Esophagus squamous epithelium (tissue), 5 donors: Measurements from ENCODE around the gene EIF4E. TPM values are rescaled to one million over a fixed set of nuclear protein-coding genes. Genes with fewer than 3 reads are reported as not detected.
A peak's percentile ranks its signal among the peaks of the same experiment; 100 is the strongest.

ENCODE experiments used
- DNase-seq: peaks from one replicate; lab custom pipeline; 2025; lab: John Stamatoyannopoulos, UW
- H3K27ac ChIP-seq, 4 donors: fragments of 200-600 bp; sonication (generic); one replicate each; pipeline ENCODE4 v1.5.1; 2016 to 2019; ENCODE audit warnings: mild to moderate bottlenecking in 1 of 4
- H3K27me3 ChIP-seq, 4 donors: fragments of 200-600 bp; sonication (generic); 1 replicate in 3 of 4; 2 replicates in 1 of 4; pipeline versions ENCODE4 v1.5.1 to v1.6.0; 2017 to 2021; ENCODE audit warnings: antibody characterized with exemption in 1 of 4
- H3K36me3 ChIP-seq, 3 donors: fragments of 200-600 bp; sonication (generic); one replicate each; pipeline ENCODE4 v1.5.1; 2016 to 2019
- H3K4me1 ChIP-seq, 3 donors: fragments of 200-600 bp; sonication (generic); one replicate each; pipeline ENCODE4 v1.5.1; 2017 to 2019
- H3K4me3 ChIP-seq, 4 donors: fragments of 200-600 bp; sonication (generic); 1 replicate in 3 of 4; 2 replicates in 1 of 4; pipeline ENCODE4 v1.5.1; 2016 to 2019; ENCODE audit warnings: mild to moderate bottlenecking in 2 of 4, moderate library complexity in 1 of 4
- H3K9me3 ChIP-seq, 3 donors: fragments of 200-600 bp; sonication (generic); one replicate each; pipeline ENCODE4 v1.5.1; 2016 to 2019
- POLR2A ChIP-seq, 4 donors: fragments of 450-650 bp; IDR thresholded peaks; one replicate each; pipeline ENCODE4 v1.6.1; 2017; ENCODE audit warnings: antibody characterized with exemption in 4 of 4, mild to moderate bottlenecking in 4 of 4, moderate library complexity in 3 of 4
- WGBS, 2 donors: methylation state at CpG; one replicate each; pipeline ENCODE4 v1.1.5; 2018; 5-methylcytosine and 5-hydroxymethylcytosine counted together
- intact Hi-C: fragments of 100-400 bp; cut with DNase I; formaldehyde crosslinking; loops from one replicate; pipeline ENCODE4 v1.15.0; 2022
- total RNA-seq, 4 donors: library from RNA; depleted of rRNA; stranded (reverse); fragments of >200 nt; gene quantifications; one replicate each; pipeline ENCODE4 v1.1.0, GENCODE V29; 2016
- TF ChIP-seq, protein P1 (sequence below), 6 experiments: fragments of 450-650 bp in 4 of 6; fragments of 200-600 bp in 2 of 6; sonication (generic) in 2 of 6; IDR thresholded peaks; one replicate each; pipeline ENCODE4 v1.5.1; 2016 to 2019; ENCODE audit warnings: antibody characterized with exemption in 6 of 6, mild to moderate bottlenecking in 4 of 6, moderate library complexity in 4 of 6
- donor health status: DM: yes; HTN: yes; CAD: no.

The EIF4E gene
- total RNA-seq, 4 donors from 2014 or later = 86.1 to 149 (median 125) TPM

DNA sequence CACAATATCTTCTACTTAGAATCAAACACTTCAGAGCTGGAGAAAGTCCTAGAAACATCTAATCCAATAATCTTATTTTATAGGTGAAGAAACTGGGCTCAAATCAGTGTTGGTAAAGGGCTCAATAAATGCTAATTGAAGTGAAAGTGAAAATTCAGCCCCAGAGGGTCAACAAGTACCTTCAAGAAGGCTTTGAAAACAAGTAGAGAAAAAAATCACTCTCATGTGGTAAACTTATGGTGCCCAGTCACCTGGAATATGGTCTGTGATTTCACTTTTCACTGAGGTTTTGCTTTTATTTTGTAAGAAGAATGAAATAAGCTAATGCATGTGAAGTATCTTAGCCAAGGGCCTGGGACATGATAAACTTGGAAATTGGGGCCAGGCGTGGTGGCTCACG is 29.1 kb upstream of the EIF4E start:
- Histone ChIP-seq H3K9me3 (no peaks in the 10 kb centered on the region), H3K4me1 (peaks cover 0 to 2% (median 0%) of the 10 kb centered on the region in 3 donors), H3K27me3 (peaks cover 0 to 6% (median 0%) of the 10 kb centered on the region in 4 donors), H3K27ac (no peak overlapping the region), H3K36me3 (no peaks in the 10 kb centered on the region), H3K4me3 (no peak overlapping the region)
- no peak for DNase-seq
- 88 to 100% methylated on average over 2 of the region's 2 CpGs for WGBS, 2 donors
- TF ChIP-seq, protein P1, sequence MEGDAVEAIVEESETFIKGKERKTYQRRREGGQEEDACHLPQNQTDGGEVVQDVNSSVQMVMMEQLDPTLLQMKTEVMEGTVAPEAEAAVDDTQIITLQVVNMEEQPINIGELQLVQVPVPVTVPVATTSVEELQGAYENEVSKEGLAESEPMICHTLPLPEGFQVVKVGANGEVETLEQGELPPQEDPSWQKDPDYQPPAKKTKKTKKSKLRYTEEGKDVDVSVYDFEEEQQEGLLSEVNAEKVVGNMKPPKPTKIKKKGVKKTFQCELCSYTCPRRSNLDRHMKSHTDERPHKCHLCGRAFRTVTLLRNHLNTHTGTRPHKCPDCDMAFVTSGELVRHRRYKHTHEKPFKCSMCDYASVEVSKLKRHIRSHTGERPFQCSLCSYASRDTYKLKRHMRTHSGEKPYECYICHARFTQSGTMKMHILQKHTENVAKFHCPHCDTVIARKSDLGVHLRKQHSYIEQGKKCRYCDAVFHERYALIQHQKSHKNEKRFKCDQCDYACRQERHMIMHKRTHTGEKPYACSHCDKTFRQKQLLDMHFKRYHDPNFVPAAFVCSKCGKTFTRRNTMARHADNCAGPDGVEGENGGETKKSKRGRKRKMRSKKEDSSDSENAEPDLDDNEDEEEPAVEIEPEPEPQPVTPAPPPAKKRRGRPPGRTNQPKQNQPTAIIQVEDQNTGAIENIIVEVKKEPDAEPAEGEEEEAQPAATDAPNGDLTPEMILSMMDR (IDR thresholded peaks at IDR 0.05) = no peak
- intact Hi-C loops = no loop called here

DNA sequence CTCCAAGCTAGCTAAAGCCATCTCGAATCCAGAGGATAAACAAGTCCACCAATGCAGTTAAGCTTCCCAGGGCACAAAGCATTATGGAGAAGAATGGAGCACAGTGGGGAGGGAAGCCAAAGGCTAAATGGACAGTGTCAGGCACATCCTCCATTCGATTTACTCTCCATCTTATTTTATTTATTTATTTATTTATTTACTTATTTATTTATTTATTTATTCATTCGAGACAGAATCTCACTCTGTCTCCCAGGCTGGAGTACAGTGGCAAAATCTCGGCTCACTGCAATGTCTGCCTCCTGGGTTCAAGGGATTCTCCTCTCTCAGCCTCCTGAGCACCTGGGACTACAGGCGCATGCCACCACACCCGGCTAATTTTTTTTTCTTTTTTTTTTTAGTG is 26.3 kb upstream of the EIF4E start:
- WGBS, 2 donors = 81 to 83% methylated on average over 6 of the region's 6 CpGs
- H3K4me1 ChIP-seq = peaks cover 0 to 6% (median 0%) of the 10 kb centered on the region in 3 donors
- TF ChIP-seq, protein P1 (IDR thresholded peaks at IDR 0.05) = no peak
- no peak for TF ChIP-seq POLR2A (IDR thresholded peaks at IDR 0.05)
- H3K36me3 ChIP-seq = no peaks in the 10 kb centered on the region
- DNase-seq = no peak
- intact Hi-C loops = no loop called here
- no peaks in the 10 kb centered on the region for H3K9me3 ChIP-seq
- peaks cover 0 to 6% (median 0%) of the 10 kb centered on the region in 4 donors for H3K27me3 ChIP-seq
- H3K4me3 ChIP-seq = no peak overlapping the region
- H3K27ac ChIP-seq = no peak overlapping the region

DNA sequence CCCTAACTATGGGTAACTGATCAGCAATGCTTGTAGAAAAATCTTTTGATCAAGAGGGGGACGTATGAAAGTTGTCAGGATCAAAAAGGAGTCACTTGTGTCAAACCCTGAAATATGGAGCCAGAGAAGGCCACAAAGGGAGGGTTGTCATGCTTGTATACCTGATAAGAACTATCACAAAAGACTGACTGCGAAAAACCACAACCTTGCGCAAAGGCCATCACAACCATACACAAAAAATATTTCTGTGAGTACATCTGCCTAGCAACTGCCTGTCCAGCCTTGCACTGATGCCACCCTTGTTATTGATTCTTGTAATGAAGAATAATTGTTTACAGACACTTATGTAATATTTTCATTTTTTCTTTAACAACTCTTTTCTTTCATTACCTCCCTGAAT is 22.8 kb upstream of the EIF4E start:
- peaks cover 0 to 6% (median 0%) of the 10 kb centered on the region in 4 donors for H3K27me3 ChIP-seq
- intact Hi-C loops = no loop called here
- peak overlapping the region in 1 of 4 donors; percentile 58 for H3K27ac ChIP-seq
- no peak overlapping the region for H3K4me3 ChIP-seq
- TF ChIP-seq, protein P1 (IDR thresholded peaks at IDR 0.05) = no peak
- no peak for TF ChIP-seq POLR2A (IDR thresholded peaks at IDR 0.05)
- no peaks in the 10 kb centered on the region for H3K9me3 ChIP-seq
- 86 to 90% methylated on average over 3 of the region's 3 CpGs for WGBS, 2 donors
- no peak for DNase-seq
- no peaks in the 10 kb centered on the region for H3K36me3 ChIP-seq
- peaks cover 0 to 7% (median 0%) of the 10 kb centered on the region in 3 donors for H3K4me1 ChIP-seq

DNA sequence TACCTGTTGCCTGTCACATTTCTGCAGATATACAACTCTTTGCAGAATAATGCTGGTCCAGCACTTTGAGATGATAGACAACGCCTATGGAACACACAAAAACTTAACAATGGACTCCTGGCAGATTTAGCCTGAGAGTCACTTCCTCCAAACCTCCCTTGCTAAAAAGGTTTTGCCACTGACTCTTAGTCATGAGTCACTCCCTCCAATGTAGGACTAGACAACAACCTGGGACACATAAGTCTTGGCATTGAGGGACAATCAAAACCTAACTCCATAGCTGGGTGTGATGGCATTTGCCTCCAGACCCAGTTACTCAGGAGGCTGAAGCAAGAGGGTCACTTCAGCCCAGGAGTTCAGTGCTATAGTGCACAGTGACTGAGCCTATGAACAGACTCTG is 22.0 kb upstream of the EIF4E start:
- Histone ChIP-seq H3K36me3 (no peaks in the 10 kb centered on the region), H3K9me3 (no peaks in the 10 kb centered on the region), H3K27me3 (peaks cover 0 to 4% (median 0%) of the 10 kb centered on the region in 4 donors), H3K27ac (peak overlapping the region in 2 of 4 donors; percentile 34 to 58), H3K4me1 (peaks cover 0 to 7% (median 0%) of the 10 kb centered on the region in 3 donors), H3K4me3 (no peak overlapping the region)
- no peak for DNase-seq
- TF ChIP-seq, protein P1 (IDR thresholded peaks at IDR 0.05) = no peak
- no peak for TF ChIP-seq POLR2A (IDR thresholded peaks at IDR 0.05)
- WGBS, 2 donors = 55% methylated on average over 1 of the region's 1 CpG; no CpG with 5 or more reads in 1 of the 2 donors
- intact Hi-C loops = no loop called here

DNA sequence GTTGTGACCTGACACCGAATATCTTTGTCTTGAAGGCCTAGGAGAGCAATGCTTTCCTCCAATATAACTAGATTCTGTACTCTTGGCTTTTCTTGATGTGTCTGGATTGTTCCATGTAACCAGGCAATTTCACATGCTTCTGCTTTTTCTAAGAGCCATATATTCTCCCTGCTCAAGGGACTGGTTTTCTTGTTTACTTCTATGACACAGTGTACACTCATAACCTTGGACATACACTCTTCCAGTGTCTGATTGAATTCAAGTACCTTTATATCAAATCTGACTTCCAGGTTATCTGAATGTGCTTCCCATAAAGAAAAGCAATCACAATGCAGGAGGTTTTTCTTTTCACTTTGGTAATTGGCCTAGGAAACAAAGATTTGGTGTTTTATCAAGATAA is 17.4 kb upstream of the EIF4E start:
- 70 to 93% methylated on average over 1 of the region's 1 CpG for whole genome bisulfite sequencing, 2 donors
- H3K27ac ChIP-seq = no peak overlapping the region
- intact Hi-C loops = no loop called here
- peaks cover 0 to 7% (median 0%) of the 10 kb centered on the region in 3 donors for H3K4me1 ChIP-seq
- TF ChIP-seq, protein P1 (IDR thresholded peaks at IDR 0.05) = no peak
- TF ChIP-seq POLR2A (IDR thresholded peaks at IDR 0.05) = no peak
- no peaks in the 10 kb centered on the region for H3K36me3 ChIP-seq
- no peak for DNase-seq
- H3K9me3 ChIP-seq = no peaks in the 10 kb centered on the region
- no peak overlapping the region for H3K4me3 ChIP-seq
- H3K27me3 ChIP-seq = no peaks in the 10 kb centered on the region
